ENCODE results near the gene RSRC2. TPM values are rescaled to one million over a fixed set of nuclear protein-coding genes. Genes with fewer than 3 reads are reported as not detected.

RSRC2 gene
- total RNA-seq, 4 donors from 2014 or later, result 43.5 to 58.8 (median 44.9) TPM

GRCh38 chr12:122483969-122484368 lies 42.8 kb downstream of the RSRC2 start:
- intact Hi-C loops (cut with DNase I; ENCODE audit: low total_unique reads), result no loop called here
- Histone ChIP-seq H3K27me3 (no peaks in the 10 kb centered on the region), H3K27ac (no peak overlapping the region), H3K9me3 (no peaks in the 10 kb centered on the region), H3K36me3 (peaks cover 8 to 89% of the 10 kb centered on the region in 2 donors), H3K4me1 (no peaks in the 10 kb centered on the region), H3K4me3 (no peak overlapping the region)
- in situ Hi-C loops (cut with MboI; ENCODE audit: low sequenced_read_pairs in 4 of 4), result no loop called here
- DNase-seq (no peak), ATAC-seq (no peak)
- TF ChIP-seq CTCF (IDR thresholded peaks at IDR 0.05 in 4 of 5, conservative IDR thresholded peaks at IDR 0.05 in 1 of 5) (no peak), POLR2A (IDR thresholded peaks at IDR 0.05) (no peak)

GRCh38 chr12:122481861-122482260 lies 44.9 kb downstream of the RSRC2 start:
- Histone ChIP-seq H3K4me1 (no peaks in the 10 kb centered on the region), H3K27me3 (no peaks in the 10 kb centered on the region), H3K9me3 (no peaks in the 10 kb centered on the region), H3K27ac (no peak overlapping the region), H3K4me3 (no peak overlapping the region), H3K36me3 (peaks cover 3 to 89% of the 10 kb centered on the region in 2 donors)
- no peak for ATAC-seq
- in situ Hi-C loops (cut with MboI; ENCODE audit: low sequenced_read_pairs in 4 of 4) (no loop called here), intact Hi-C loops (cut with DNase I; ENCODE audit: low total_unique reads) (no loop called here)
- DNase-seq, result no peak
- no peak for TF ChIP-seq POLR2A (IDR thresholded peaks at IDR 0.05)
- no peak for TF ChIP-seq CTCF (IDR thresholded peaks at IDR 0.05 in 4 of 5, conservative IDR thresholded peaks at IDR 0.05 in 1 of 5)

GRCh38 chr12:122480753-122481152 lies 46.0 kb downstream of the RSRC2 start:
- Histone ChIP-seq H3K4me1 (no peaks in the 10 kb centered on the region), H3K27ac (no peak overlapping the region), H3K9me3 (no peaks in the 10 kb centered on the region), H3K4me3 (no peak overlapping the region), H3K36me3 (peaks cover 3 to 91% of the 10 kb centered on the region in 2 donors), H3K27me3 (no peaks in the 10 kb centered on the region)
- DNase-seq, result no peak
- ATAC-seq, result no peak
- in situ Hi-C loops (cut with MboI; ENCODE audit: low sequenced_read_pairs in 4 of 4) (no loop called here), intact Hi-C loops (cut with DNase I; ENCODE audit: low total_unique reads) (no loop called here)
- TF ChIP-seq POLR2A (IDR thresholded peaks at IDR 0.05) (no peak), CTCF (IDR thresholded peaks at IDR 0.05 in 4 of 5, conservative IDR thresholded peaks at IDR 0.05 in 1 of 5) (no peak)

- TF ChIP-seq CTCF (IDR thresholded peaks at IDR 0.05 in 4 of 5, conservative IDR thresholded peaks at IDR 0.05 in 1 of 5) (no peak), POLR2A (IDR thresholded peaks at IDR 0.05) (no peak)
- H3K4me3 ChIP-seq, result no peak overlapping the region
- no peaks in the 10 kb centered on the region for H3K27me3 ChIP-seq
- H3K27ac ChIP-seq, result peak overlapping the region in 1 of 4 donors; percentile 45
- H3K9me3 ChIP-seq, result no peaks in the 10 kb centered on the region
- ATAC-seq, result no peak
- intact Hi-C loops (cut with DNase I; ENCODE audit: low total_unique reads) (loop anchor here (5.0 kb wide), 2 partner anchors 122 to 137 kb away; no protein-coding TSS in a partner anchor), in situ Hi-C loops (cut with MboI; ENCODE audit: low sequenced_read_pairs in 4 of 4) (loop anchor here in 3 of 4 donors (5.0 to 10.0 kb wide), 3 partner anchors 77 to 140 kb away; no protein-coding TSS in a partner anchor)
- no peak for DNase-seq
- H3K36me3 ChIP-seq, result peaks cover 3 to 70% of the 10 kb centered on the region in 2 donors
- H3K4me1 ChIP-seq, result peaks cover 5 to 7% of the 10 kb centered on the region in 2 donors
Measured at GRCh38 chr12:122474324-122474716, 52.4 kb downstream of the RSRC2 start.
